HG03066 (cell line): ENCODE results near the gene MYH7B.

Experiments
- ATAC-seq: cut with Tn5 transposase; IDR thresholded peaks from one replicate; pipeline ENCODE4 v1.9.1; 2021; ENCODE audit warnings: low read depth; ENCODE audit not compliant: unreplicated experiment

The MYH7B gene

DNA sequence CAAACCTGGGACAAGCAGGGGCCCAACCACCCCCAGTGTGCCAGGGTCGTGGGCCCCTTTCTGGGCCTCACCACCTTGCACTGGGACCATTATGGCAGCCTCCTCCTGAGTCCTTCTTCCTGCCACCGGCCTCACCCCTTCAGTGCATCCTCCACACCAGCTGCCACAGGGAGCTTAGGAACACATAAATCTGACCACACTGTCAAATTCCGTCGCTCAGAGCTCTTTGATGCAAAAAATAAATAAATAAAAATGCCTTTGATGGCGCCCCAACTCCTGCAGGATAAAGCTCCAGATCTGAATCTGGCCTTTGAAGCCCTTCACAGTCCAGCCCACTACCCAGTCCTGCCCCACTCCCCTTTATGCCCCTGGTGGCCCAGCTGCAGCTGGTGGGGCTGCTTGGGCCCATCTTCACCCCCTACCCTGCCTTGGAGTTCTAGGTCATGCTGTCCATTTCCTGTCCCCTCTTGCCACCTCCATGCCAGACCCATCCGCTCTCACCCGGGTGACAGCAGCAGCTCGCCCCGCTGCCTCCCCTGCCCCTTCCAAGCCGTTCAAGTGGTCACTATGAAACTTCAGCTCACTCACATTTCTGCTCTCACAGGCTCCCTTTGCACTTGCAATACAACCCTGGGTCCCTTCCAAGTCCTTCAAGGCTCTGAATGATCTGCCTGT lies 16.0 kb downstream of the MYH7B start:
- no peak for ATAC-seq

DNA sequence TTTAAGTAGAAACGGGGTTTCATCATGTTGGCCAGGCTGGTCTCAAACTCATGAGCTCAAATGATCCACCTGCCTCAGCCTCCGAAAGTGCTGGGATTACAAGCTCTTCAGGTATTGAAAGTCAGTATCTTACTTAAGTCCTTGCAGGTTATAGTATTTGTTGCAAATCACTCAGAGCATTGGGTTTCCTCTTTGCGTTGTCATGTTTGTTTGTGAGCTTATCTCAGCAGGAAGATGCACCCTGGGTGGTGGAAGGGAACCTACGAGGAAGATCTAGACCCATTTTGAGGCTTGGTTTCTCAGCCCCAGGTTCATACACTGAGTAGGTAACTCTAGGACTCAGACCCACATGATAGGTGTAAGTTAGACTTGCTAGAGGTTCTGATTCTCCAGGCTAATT lies 18.6 kb downstream of the MYH7B start:
- ATAC-seq = no peak

DNA sequence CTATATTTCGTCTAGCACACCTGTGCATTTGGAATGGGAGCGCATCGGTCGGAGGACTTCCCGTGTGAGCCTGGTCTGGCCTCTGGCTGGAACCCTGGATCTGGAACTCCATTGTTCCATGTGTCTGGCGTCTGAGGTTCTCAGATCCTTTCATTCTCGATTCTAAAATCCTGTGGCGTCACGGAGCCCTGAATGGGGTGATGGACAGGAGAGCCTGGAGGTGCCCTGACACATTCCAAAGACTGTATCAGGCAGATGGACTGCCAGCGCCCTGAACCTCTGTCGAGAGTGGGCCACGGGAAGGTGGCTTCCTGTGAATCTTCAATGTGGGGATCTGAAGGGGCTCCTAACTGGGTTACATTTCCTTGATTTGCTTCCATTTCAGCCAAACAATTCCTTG lies 20.6 kb downstream of the MYH7B start:
- ATAC-seq = no peak

DNA sequence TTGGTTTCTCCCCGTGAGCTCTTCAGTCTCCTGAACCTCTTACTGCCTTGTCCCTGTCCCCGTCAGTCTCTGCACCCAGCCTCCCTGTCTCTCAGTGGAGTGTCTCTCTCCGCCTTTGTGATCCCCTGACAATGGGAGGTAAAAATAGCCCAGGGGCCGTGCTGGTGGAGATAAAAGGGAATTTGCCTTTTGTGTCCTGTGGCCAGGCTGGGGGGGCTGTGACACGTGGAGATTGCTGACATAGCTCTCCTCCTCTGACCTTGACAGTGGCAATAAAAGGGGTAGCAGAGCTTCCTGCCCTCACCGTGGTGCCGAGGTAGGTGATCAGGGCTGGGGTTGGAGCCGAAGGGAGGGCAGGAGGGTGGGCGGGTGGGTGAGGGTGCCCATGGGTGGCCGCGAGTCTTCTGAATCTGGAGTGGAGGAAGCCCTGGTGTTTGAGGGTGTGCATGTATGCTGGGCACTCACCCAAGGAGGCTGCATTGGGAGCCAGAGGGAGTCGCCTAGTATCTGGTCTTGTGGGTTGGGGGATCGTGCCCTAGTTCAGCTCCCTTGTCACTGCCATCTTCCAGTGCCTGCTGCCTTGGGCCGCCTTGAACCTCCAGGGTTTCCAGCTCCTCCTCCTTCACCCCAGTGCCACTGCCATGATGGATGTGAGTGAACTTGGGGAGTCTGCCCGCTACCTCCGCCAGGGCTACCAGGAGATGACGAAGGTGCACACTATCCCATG lies 21.9 kb downstream of the MYH7B start:
- no peak for ATAC-seq

DNA sequence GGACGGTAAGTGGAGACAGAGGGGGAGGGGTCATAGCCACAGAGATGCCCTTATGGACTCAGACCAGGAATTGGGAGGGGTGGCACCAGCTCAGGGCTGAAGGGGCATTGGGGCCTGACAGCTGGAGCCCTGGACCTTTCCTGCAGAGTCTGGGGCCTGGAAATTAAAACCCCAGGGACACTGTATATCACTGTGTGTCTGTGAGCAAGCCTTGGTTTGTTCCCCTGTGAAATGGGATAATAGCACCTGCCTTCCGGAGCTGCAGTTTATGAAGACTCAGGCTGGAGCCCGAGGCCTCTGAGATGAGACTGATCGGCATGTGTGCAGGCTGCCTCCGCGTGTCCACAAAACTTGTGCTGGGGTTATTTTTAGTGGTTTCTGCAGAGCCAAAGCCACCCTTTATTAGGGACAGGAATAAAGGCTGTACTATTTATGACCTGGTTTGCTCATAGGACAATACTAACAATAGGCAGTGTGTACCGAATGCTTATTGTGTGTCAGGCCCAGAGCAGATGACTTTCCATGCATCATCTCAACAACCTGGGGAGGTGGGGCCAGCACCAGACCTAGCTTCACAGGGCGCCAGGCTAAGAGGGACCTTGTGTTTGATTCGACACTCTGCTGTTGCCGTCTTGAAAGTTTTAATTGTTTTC lies 22.6 kb downstream of the MYH7B start:
- no peak for ATAC-seq

DNA sequence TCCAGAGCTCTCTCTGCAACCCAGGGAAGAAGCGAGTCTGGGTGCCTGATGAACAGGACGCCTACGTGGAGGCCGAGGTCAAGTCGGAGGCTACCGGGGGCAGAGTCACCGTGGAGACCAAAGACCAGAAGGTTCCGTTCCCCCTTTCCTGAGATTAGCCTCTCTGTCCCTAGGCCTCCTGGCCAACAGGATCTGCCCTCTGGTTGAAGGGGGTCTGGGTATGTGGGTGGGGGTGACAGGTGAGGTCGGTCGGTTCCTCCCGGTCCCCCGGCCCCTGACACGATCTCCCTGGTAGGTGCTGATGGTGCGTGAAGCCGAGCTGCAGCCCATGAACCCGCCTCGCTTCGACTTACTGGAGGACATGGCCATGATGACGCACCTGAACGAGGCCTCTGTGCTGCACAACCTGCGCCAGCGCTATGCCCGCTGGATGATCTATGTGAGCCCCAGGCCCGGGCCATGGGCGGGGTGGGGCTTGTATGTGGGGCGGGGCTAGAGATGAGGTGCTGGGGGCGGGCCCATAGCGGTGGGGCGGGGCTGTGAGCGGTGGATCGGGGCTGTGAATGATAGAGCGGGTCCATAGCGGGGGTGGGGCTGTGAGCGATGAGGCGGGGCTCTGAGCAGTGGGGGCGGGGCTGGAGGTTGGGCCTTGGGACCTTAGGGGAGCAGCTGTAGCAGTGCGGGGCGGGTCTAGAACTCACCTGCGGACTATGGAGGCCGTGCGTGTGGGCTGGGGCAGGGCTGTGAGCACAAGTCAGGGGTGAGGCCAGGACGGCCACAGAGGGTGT lies 23.9 kb downstream of the MYH7B start:
- no peak for ATAC-seq

DNA sequence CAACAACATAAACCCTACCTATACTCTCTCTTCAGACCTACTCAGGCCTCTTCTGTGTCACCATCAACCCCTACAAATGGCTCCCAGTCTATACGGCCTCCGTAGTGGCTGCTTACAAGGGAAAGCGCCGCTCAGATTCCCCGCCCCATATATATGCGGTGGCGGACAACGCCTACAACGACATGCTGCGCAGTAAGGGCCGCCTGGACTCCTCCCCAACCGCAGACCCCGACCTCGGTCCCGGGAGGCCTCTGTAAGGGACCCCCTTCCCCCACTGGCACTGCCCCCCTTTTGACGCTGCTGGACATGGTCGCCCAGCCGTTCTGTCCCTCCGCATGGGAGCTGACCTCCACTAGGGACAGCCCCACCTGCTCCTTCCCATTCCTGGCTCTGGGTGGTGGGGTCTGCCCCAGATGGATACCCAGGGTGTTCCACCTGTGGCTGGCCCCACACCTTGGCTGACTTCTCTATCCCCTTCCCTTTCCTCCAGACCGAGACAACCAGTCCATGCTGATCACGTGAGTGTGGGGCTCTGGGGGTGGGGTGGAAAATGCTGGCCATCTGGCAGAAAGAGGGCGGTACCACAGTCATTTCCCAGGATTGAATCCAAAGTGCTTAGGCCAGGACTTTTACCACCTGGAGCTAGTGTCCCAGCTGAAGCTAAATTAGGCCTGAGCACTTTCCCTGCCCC lies 25.0 kb downstream of the MYH7B start:
- ATAC-seq = no peak

DNA sequence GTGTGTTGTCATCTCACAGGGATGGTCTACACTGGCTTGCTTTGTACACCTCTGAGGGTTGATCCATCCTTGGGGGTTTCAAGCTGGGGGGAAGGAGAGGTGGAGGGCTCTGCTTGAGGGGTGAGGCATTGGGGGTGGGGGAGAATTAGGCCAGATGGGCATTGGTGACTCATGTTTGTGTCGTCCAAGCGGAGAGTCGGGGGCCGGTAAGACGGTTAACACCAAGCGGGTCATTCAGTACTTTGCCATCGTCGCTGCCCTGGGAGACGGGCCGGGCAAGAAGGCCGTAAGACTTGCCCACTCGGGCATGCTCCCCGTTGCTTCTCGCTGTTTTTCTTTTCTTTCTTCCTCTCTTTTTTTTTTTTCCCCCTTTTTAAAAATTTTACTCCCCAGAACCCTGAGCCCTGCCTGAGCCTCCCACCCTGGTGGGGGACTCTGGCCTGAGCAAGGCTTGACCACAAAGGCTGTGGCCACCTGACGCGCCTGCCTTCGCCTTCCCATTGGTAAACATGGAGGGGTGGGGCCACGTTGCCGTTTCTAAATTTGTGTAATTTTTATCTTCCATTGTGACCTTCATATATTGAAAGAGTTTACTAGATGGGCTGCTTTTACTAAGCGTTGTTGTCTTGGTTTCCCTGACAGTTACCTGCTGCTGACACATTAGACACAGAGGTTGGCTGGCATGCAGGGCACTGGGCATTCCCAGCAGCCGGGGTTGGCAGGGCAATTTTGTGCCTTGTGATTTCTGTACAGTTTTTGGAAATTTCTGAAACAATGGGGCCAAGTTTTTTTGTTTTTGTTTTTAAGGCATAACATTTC lies 26.8 kb downstream of the MYH7B start:
- no peak for ATAC-seq

DNA sequence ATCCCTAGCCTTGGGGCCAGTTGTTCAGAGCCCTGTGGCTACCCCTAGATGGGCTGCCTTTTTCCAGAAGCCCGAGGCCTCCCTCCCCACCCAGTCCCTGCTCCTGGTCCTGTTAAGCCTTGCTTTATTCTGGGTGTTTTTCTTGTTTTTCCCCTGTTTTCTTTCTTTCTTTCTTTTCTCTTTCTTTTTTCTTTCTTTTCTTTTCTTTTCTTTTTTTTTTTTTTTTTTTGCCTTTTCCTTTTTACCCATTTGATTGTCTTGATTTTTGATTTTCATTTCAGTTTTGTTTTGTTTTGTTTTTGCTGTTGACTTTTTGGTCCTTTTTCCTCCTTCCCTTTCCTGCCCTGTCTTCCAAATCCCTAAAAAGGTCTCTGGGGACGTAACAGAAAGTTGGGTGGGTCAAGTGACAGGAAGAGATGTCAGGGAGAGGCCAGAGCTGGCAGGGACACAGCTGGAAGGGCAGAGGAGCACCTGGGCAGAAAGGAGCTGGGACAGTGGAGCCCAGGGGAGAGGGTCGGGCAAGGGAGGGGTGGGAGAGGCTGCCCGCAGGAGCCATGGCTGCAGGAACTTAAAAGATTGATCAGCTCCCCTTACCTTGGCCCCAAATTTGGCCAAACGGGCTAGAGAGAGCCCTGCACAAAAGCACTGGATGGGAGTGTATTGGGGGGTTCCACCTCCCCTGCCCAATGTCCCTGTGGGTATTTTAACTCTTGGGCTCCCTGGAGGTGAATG lies 27.6 kb downstream of the MYH7B start:
- no peak for ATAC-seq

DNA sequence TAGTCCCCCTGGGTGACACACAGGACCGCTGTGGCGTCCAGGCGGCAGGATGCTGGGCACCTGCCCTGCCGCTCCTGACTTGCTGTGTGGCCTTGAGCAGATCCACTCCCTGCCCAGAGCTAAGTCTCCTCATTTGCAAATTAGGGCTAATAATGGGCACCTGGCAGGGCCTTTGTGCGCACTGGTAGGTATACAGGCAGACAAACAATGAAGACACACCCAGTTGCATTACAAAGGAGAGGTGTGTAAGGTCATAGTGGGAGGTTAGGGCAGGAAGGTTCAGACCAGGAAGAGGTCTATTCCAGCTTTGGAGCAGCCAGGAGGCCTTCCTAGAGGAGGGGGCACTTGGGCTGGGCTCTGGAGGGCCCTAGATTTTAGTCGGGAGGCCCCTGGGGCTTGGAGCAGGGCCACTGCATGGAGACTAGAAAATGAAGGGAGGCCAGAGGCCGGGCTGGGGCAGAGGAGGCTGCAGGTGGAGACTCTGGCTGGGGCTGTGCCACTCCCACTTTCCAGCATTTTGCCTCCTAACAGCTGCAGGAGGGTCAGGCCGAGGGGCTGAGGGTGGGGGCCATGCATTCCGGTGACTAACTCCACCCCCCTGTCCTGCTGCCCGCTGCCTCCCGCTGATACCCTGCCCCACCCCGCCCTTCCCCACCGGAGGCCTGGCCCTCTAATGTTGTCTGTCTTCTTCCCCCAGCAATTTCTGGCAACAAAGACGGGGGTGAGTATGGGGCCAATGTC lies 28.5 kb downstream of the MYH7B start:
- ATAC-seq = no peak

DNA sequence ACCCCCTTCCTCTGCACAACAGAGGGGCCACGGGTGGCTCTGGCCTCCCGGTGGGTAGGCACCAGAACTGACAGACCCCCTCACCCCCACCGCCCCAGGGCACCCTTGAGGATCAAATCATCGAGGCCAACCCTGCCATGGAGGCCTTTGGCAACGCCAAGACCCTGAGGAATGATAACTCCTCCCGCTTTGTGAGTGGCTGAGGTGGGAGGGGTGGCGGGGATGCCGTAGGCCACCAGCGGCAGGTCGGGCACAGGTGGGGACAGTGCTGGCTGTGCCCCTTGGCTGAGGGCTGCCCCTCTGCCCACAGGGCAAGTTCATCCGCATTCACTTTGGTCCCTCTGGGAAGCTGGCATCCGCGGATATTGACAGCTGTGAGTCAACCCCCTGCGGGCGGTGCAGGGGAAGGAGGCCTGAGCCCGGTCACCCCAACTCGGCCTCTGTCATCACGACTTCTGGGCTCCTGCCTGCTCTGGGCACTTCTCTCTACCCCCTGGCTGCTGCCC lies 29.1 kb downstream of the MYH7B start:
- ATAC-seq = no peak

DNA sequence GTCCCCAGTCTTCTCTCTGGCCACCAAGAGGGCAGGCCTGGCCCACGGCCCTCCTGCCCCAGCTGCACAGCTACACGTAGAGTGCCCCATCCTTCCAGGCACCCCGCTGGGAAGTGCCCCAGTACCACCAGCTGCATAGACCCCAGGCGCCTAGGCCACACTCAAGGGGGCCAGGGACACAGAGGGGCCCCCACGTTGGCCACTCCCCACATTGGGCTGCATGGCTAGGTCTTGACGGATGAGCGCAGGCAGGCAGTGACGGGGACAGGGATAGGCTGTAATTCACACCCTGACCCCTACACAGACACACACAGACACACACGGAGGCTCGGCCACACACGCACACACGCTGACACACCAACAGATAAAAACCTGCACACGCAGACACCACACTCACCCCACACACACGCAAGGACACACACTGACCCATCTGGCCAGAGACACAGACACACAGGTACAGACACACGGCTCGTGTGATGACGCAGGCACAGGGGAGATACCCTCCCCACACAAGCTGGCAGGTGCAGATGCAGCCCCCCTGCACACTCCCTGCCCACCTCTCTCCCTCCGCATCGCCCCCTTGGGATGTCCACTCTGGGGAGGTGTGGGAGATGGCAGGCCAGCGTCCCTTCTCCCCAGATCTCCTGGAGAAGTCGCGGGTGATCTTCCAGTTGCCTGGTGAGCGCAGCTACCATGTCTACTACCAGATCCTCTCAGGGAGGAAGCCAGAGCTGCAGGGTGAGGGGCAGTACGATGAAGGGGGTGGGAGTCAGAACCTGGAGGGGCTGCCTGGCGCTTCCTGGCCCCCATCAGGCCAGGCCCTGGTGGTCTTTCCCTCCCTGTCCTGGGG lies 30.0 kb downstream of the MYH7B start:
- ATAC-seq = no peak

DNA sequence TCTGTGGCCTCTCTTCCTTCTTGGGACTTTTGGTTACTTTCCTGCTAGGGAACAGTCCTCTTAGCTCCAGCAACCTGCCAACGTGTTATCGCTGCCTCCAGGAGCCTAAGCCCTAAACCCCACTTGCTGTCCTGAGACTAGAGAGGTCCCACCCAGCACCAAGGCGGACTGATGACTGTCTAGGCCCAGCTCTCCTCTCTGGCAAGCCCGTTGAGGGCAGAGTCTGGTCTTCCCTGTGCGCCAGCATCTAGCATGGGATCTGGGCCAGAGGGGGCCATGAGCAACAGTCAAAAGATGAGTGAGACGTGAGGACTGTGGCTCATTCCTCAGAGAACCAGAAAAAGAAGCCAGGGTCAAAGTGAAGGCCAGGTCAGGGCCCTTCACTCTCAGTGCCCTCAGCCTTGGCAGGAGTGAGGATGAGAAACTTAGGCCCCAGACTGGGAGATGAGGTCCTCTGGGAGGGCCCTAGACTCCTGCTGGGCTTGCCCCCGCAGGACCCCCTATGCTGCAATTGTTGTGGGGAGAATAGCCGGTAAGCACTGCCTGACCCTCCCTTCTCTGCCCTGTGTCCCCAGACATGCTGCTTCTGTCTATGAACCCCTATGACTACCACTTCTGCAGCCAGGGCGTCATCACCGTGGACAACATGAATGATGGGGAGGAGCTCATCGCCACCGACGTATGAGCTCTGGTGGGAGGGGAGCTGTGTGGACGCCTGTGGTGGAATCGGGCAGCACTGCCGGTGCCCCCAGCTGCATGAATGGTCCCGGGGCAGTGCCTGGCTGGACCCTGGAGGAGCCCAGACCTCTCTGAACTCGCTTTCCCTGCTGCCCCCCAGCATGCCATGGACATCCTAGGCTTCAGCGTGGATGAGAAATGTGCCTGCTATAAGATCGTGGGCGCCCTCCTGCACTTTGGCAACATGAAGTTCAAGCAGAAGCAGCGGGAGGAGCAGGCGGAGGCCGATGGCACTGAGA lies 30.9 kb downstream of the MYH7B start:
- ATAC-seq = no peak

DNA sequence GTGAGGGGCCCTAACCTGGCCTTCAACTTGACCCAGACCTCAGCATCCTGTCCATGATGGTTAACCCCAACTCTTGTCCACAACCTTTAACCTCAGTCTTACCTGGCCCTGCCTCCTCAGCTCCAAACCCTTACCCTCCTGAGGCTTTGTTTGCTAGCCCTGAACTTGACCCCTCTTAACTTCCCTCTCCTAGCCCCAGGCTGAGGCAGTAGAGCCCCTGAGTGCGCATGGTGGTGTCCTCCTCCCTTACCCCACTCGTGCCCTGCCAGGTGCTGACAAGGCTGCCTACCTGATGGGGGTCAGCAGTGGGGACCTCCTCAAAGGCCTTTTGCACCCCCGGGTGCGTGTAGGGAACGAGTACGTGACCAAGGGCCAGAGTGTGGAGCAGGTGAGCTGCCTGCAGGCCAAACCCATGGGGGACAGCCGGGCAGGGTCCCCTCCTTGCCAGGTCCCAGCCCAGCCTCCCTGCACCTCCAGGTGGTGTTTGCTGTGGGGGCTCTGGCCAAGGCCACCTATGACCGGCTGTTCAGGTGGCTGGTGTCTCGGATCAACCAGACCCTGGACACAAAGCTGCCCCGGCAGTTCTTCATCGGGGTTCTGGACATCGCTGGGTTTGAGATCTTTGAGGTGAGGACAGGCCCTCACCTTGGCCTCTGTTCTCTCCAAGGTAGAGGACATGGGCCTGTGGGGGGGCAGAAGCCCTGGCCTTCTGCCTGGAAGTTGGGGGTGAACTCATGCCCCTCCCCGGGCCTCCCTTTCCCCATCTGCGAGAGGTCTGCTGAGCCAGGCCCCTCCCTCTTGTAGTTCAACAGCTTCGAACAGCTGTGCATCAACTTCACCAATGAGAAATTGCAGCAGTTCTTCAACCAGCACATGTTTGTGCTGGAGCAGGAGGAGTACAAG lies 31.9 kb downstream of the MYH7B start:
- no peak for ATAC-seq

DNA sequence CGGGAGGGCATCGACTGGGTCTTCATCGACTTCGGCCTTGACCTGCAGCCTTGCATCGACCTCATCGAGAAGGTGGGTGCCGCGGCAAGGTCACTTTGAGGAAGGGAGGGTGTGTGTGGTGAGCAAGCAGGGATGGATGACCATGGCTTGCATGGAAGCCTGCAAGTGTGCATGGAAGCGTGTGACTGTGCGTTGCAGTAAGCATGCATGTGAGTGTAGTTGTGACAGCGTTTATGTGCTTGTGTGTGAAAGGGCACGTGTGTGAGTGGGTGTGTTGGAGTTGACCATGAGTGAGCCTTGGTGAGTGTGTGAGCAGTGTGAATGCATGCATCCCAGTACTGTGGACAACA lies 32.5 kb downstream of the MYH7B start:
- ATAC-seq = no peak
